Measurements from ENCODE around the gene MED13L. TPM values are rescaled to one million over a fixed set of nuclear protein-coding genes. Genes with fewer than 3 reads are reported as not detected.

The MED13L gene
- total and polyA plus RNA-seq, 2 of the 8 experiments (the other 6 are each of a cell fraction or from before 2014, with no cell fraction given): 15.9 to 51.7 TPM

GRCh38 chr12:116321913-116322312 is 44.4 kb upstream of the MED13L start:
- H4K8ac ChIP-seq (ENCODE audit: extremely low read depth, insufficient read depth, low read length): no peak overlapping the region
- no peaks in the 10 kb centered on the region for H3K36me3 ChIP-seq (ENCODE audit: control insufficient read depth in 2 of 4, insufficient read depth in 4 of 4, low read length in 3 of 4)
- no peak overlapping the region for H4K91ac ChIP-seq (replicated peaks; ENCODE audit: insufficient read length, low read length)
- no peak overlapping the region for H3K4ac ChIP-seq (replicated peaks; ENCODE audit: insufficient read length, low read depth, low read length)
- no peaks in the 10 kb centered on the region for H3K79me2 ChIP-seq (ENCODE audit: control insufficient read depth in 1 of 2, insufficient read depth in 2 of 2, low read length in 2 of 2)
- H2BK15ac ChIP-seq (ENCODE audit: low read length): no peak overlapping the region
- peaks cover 0 to 3% (median under 1%) of the 10 kb centered on the region in 4 experiments; a peak in 2 of 7 replicates for H3K4me1 ChIP-seq (replicated peaks in 1 of 4; ENCODE audit: control insufficient read depth in 3 of 4, insufficient read depth in 4 of 4, low read length in 3 of 4)
- no peaks in the 10 kb centered on the region for H3K79me1 ChIP-seq (ENCODE audit: low read depth, low read length)
- 97% methylated on average over 6 of the region's 6 CpGs; no CpG with 5 or more reads in 1 of the 2 experiments for WGBS, 2 experiments (ENCODE audit: extremely low coverage in 1 of 2, insufficient coverage in 1 of 2, insufficient read length in 1 of 2, insufficient replicate concordance in 2 of 2, low coverage in 1 of 2, low lambda C conversion rate in 2 of 2, missing lambda C conversion rate in 1 of 2)
- H2BK5ac ChIP-seq (ENCODE audit: low read depth, low read length): no peak overlapping the region
- no peak overlapping the region for H3K23ac ChIP-seq (ENCODE audit: insufficient read length)
- no peak overlapping the region for H3K9ac ChIP-seq (replicated peaks in 1 of 4; ENCODE audit: extremely low read depth in 1 of 4, low read depth in 3 of 4, low read length in 3 of 4)
- CTCF ChIA-PET (ENCODE audit: partially characterized antibody): interaction anchor here (0.6 to 0.8 kb wide), 2 partner anchors 13 to 315 kb away, joined by 3 to 4 read pairs; no protein-coding TSS in a partner anchor
- H3K56ac ChIP-seq (replicated peaks; ENCODE audit: insufficient read length, low read depth, low read length): no peak overlapping the region
- H3K27ac ChIP-seq (ENCODE audit: low read depth, low read length): no peak overlapping the region
- no peaks in the 10 kb centered on the region for H3K23me2 ChIP-seq (ENCODE audit: low read depth, low read length)
- no peak overlapping the region for H3K14ac ChIP-seq (ENCODE audit: insufficient read length)
- H2BK20ac ChIP-seq (ENCODE audit: low read length): no peak overlapping the region
- H3K4me2 ChIP-seq (ENCODE audit: insufficient read depth in 1 of 2, low read depth in 2 of 2, low read length in 2 of 2): no peak overlapping the region
- H3K4me3 ChIP-seq (ENCODE audit: extremely low read depth in 1 of 4, insufficient read depth in 2 of 4, low read depth in 3 of 4, low read length in 4 of 4): no peak overlapping the region
- no peaks in the 10 kb centered on the region for H4K20me1 ChIP-seq (replicated peaks in 1 of 2; ENCODE audit: control insufficient read depth in 1 of 2, insufficient read depth in 2 of 2, low read length in 2 of 2)
- no peak overlapping the region for H2BK12ac ChIP-seq (ENCODE audit: low read depth, low read length)
- no peak for FAIRE-seq
- no peaks in the 10 kb centered on the region for H3K27me3 ChIP-seq (replicated peaks in 1 of 4; ENCODE audit: control insufficient read depth in 3 of 4, extremely low read depth in 1 of 4, insufficient read depth in 3 of 4, low read length in 3 of 4)
- POLR2A ChIA-PET (ENCODE audit: partially characterized antibody): no interaction called here
- no peak for DNase-seq (ENCODE audit: low read depth in 1 of 2, low spot score in 2 of 2)
- no peaks in the 10 kb centered on the region for H3K9me3 ChIP-seq (ENCODE audit: insufficient read depth in 2 of 2, low read depth in 1 of 2, low read length in 1 of 2)
- H2AK5ac ChIP-seq (ENCODE audit: low read depth, low read length): no peak overlapping the region
- H2BK120ac ChIP-seq (replicated peaks; ENCODE audit: low read depth, low read length): no peak overlapping the region
- no peak for TF ChIP-seq YY1 (IDR thresholded peaks at IDR 0.05; ENCODE audit: low read depth, low read length)
- H4K5ac ChIP-seq (ENCODE audit: insufficient read length, low read depth, low read length): no peak overlapping the region
- H3K18ac ChIP-seq (ENCODE audit: extremely low read depth, low read length): no peak overlapping the region
- no peak overlapping the region for H2AFZ ChIP-seq (ENCODE audit: low read length)
